Liver (tissue), 9 donors: ENCODE results near the gene PLEKHA7. TPM values are rescaled to one million over a fixed set of nuclear protein-coding genes. Genes with fewer than 3 reads are reported as not detected.
A peak's percentile ranks its signal among the peaks of the same experiment; 100 is the strongest.

ENCODE experiments used
- DNase-seq: peaks from one replicate; pipeline ENCODE4 v3.0.0-alpha.2; 2017; ENCODE audit warnings: low spot score
- H3K27ac ChIP-seq, 2 donors: one replicate each; pipeline ENCODE4 v1.7.0; 2013; ENCODE audit warnings: inconsistent platforms in 2 of 2, low read length in 2 of 2, control low read depth in 1 of 2, low read depth in 1 of 2, mild to moderate bottlenecking in 1 of 2
- H3K27me3 ChIP-seq, 4 donors: one replicate each; pipeline versions ENCODE4 v1.6.1 to v1.7.0; 2013; ENCODE audit warnings: low read length in 3 of 4, inconsistent platforms in 1 of 4, mild to moderate bottlenecking in 1 of 4, moderate library complexity in 1 of 4; ENCODE audit not compliant: control insufficient read depth in 4 of 4, insufficient read depth in 4 of 4
- H3K36me3 ChIP-seq, 4 donors: one replicate each; pipeline versions ENCODE4 v1.6.1 to v1.7.0; 2013; ENCODE audit warnings: low read length in 3 of 4, mild to moderate bottlenecking in 3 of 4, low read depth in 1 of 4, moderate library complexity in 1 of 4; ENCODE audit not compliant: control insufficient read depth in 4 of 4, insufficient read depth in 3 of 4
- H3K4me1 ChIP-seq, 4 donors: one replicate each; pipeline versions ENCODE4 v1.6.1 to v1.7.0; 2013; ENCODE audit warnings: low read length in 3 of 4, mild to moderate bottlenecking in 3 of 4, moderate library complexity in 1 of 4; ENCODE audit not compliant: control insufficient read depth in 4 of 4, insufficient read depth in 4 of 4
- H3K4me3 ChIP-seq, 3 donors: one replicate each; pipeline versions ENCODE4 v1.6.1 to v1.7.0; 2013; ENCODE audit warnings: low read length in 3 of 3, control low read depth in 1 of 3, low read depth in 1 of 3, mild to moderate bottlenecking in 1 of 3
- H3K9ac ChIP-seq, 2 donors: one replicate each; pipeline ENCODE4 v1.7.0; 2013; ENCODE audit warnings: low read length in 2 of 2, mild to moderate bottlenecking in 2 of 2, moderate library complexity in 2 of 2, control low read depth in 1 of 2, low read depth in 1 of 2
- H3K9me3 ChIP-seq, 4 donors: one replicate each; pipeline versions ENCODE4 v1.6.1 to v1.7.0; 2013; ENCODE audit warnings: low read length in 3 of 4; ENCODE audit not compliant: control insufficient read depth in 4 of 4
- ATF3 ChIP-seq: IDR thresholded peaks from 2 replicates; pipeline ENCODE4 v1.6.1; 2016; ENCODE audit warnings: antibody characterized with exemption
- CTCF ChIP-seq: fragments of 150-350 bp; IDR thresholded peaks from 2 replicates; pipeline ENCODE4 v1.5.1; 2017; ENCODE audit warnings: improper control_type of control experiment, low read depth, low read length; ENCODE audit not compliant: missing input control
- EGR1 ChIP-seq, 2 donors: IDR thresholded peaks; 2 replicates each; pipeline ENCODE4 v1.6.1; 2016 to 2018; ENCODE audit warnings: antibody characterized with exemption in 2 of 2, low read depth in 2 of 2
- FOXA1 ChIP-seq: IDR thresholded peaks from 2 replicates; pipeline ENCODE4 v1.6.1; 2016; ENCODE audit warnings: antibody characterized with exemption
- FOXA2 ChIP-seq: IDR thresholded peaks from 2 replicates; pipeline ENCODE4 v1.6.1; 2016; ENCODE audit warnings: antibody characterized with exemption
- GABPA ChIP-seq, 2 donors: IDR thresholded peaks in 1 of 2; conservative IDR thresholded peaks in 1 of 2; 2 replicates each; pipeline ENCODE4 v1.6.1; 2016; ENCODE audit warnings: antibody characterized with exemption in 2 of 2, mild to moderate bottlenecking in 1 of 2, moderate library complexity in 1 of 2
- HNF4A ChIP-seq, 2 donors: conservative IDR thresholded peaks; 2 replicates each; pipeline ENCODE4 v1.6.1; 2016; ENCODE audit warnings: antibody characterized with exemption in 2 of 2, mild to moderate bottlenecking in 2 of 2
- HNF4G ChIP-seq: IDR thresholded peaks from 2 replicates; pipeline ENCODE4 v1.6.1; 2016; ENCODE audit warnings: antibody characterized with exemption
- JUND ChIP-seq, 2 donors: IDR thresholded peaks; 2 replicates each; pipeline ENCODE4 v1.6.1; 2016; ENCODE audit warnings: antibody characterized with exemption in 2 of 2
- MAX ChIP-seq: IDR thresholded peaks from 2 replicates; pipeline ENCODE4 v1.6.1; 2016; ENCODE audit warnings: antibody characterized with exemption
- NR2F2 ChIP-seq: IDR thresholded peaks from 2 replicates; pipeline ENCODE4 v1.6.1; 2016; ENCODE audit warnings: antibody characterized with exemption
- RAD21 ChIP-seq, 2 donors: IDR thresholded peaks; 2 replicates each; pipeline ENCODE4 v1.6.1; 2016; ENCODE audit warnings: antibody characterized with exemption in 2 of 2, mild to moderate bottlenecking in 2 of 2
- REST ChIP-seq: IDR thresholded peaks from 2 replicates; pipeline ENCODE4 v1.6.1; 2016; ENCODE audit warnings: antibody characterized with exemption, mild to moderate bottlenecking
- RXRA ChIP-seq, 2 donors: IDR thresholded peaks; 2 replicates each; pipeline ENCODE4 v1.6.1; 2017 to 2018; ENCODE audit warnings: antibody characterized with exemption in 2 of 2, mild to moderate bottlenecking in 1 of 2
- SP1 ChIP-seq: IDR thresholded peaks from 2 replicates; pipeline ENCODE4 v1.6.1; 2018; ENCODE audit warnings: antibody characterized with exemption, mild to moderate bottlenecking
- TAF1 ChIP-seq: conservative IDR thresholded peaks from 2 replicates; pipeline ENCODE4 v1.6.1; 2016; ENCODE audit warnings: antibody characterized with exemption, mild to moderate bottlenecking
- YY1 ChIP-seq: IDR thresholded peaks from 2 replicates; pipeline ENCODE4 v1.6.1; 2016; ENCODE audit warnings: antibody characterized with exemption, mild to moderate bottlenecking
- ZBTB33 ChIP-seq: IDR thresholded peaks from 2 replicates; pipeline ENCODE4 v1.6.1; 2016; ENCODE audit warnings: antibody characterized with exemption
- WGBS: extraction: QIAGEN DNeasy Blood & Tissue Kit; methylation state at CpG from one replicate; pipeline ENCODE4 v1.1.7; 2013; 5-methylcytosine and 5-hydroxymethylcytosine counted together
- polyA plus RNA-seq, 2 donors: library from polyadenylated mRNA; stranded (reverse) in 1 of 2; unstranded in 1 of 2; fragments of 200-250 nt in 1 of 2; fragments of >200 nt in 1 of 2; fragmentation: Nextera tagmentation in 1 of 2; extraction: Ambion mirVana in 1 of 2; gene quantifications; one replicate each; pipeline versions ENCODE4 v1.2.1 to v1.2.3, GENCODE V29; 2013 to 2015
- total RNA-seq, 2 donors: library from RNA; depleted of rRNA; stranded (reverse); fragments of >200 nt; gene quantifications; one replicate each; pipeline ENCODE4 v1.2.3, GENCODE V29; 2014
- donor health status: healthy.
- donor health status: healthy.
- donor health status: healthy.
- donor health status: healthy.
- donor health status: healthy.

The PLEKHA7 gene
- total and polyA plus RNA-seq, 4 donors: 6.1 to 28.8 (median 8.5) TPM

GRCh38 chr11:16791191-16791961, 222.8 kb downstream of the PLEKHA7 start:
- Histone ChIP-seq H3K9me3 (no peaks in the 10 kb centered on the region), H3K4me3 (no peak overlapping the region), H3K27ac (peak overlapping the region; percentile 42 to 45), H3K36me3 (peaks cover 2 to 5% (median 3%) of the 10 kb centered on the region in 4 donors), H3K27me3 (no peaks in the 10 kb centered on the region), H3K9ac (peak overlapping the region in 1 of 2 donors; percentile 15), H3K4me1 (peaks cover 15 to 45% (median 36%) of the 10 kb centered on the region in 4 donors)
- TF ChIP-seq JUND (IDR thresholded peaks at IDR 0.05): peak; percentile 72 to 91
- peak; percentile 16 for TF ChIP-seq NR2F2
- TF ChIP-seq RAD21 (IDR thresholded peaks at IDR 0.05): no peak
- no peak for TF ChIP-seq HNF4G
- no peak for TF ChIP-seq EGR1 (IDR thresholded peaks at IDR 0.05; ENCODE audit: low read depth in 2 of 2)
- no peak for TF ChIP-seq GABPA (IDR thresholded peaks at IDR 0.05 in 1 of 2, conservative IDR thresholded peaks at IDR 0.05 in 1 of 2)
- no peak for TF ChIP-seq HNF4A (conservative IDR thresholded peaks at IDR 0.05)
- no peak for TF ChIP-seq TAF1
- no peak for TF ChIP-seq MAX
- TF ChIP-seq FOXA1: no peak
- TF ChIP-seq REST: no peak
- TF ChIP-seq ATF3: no peak
- no peak for TF ChIP-seq CTCF
- TF ChIP-seq ZBTB33: no peak
- no peak for TF ChIP-seq FOXA2
- TF ChIP-seq YY1: no peak
- peak; percentile 37 for TF ChIP-seq SP1
- peak in 1 of 2 donors; percentile 27 for TF ChIP-seq RXRA (IDR thresholded peaks at IDR 0.05)
- DNase-seq: no peak
- 78% methylated on average over 13 of the region's 13 CpGs for WGBS
